ENCODE data around the gene KCNQ1. TPM values are rescaled to one million over a fixed set of nuclear protein-coding genes. Genes with fewer than 3 reads are reported as not detected.
A peak's percentile ranks its signal among the peaks of the same experiment; 100 is the strongest.

The KCNQ1 gene
- total and polyA plus RNA-seq, 2 of the 13 experiments (the other 11 are each of a cell fraction or from before 2014, with no cell fraction given) = 0.02 to 0.08 TPM

GRCh38 chr11:2420502-2421225, 24.1 kb upstream of the KCNQ1 start (continued):
- TF ChIP-seq ARHGAP35 (CRISPR knock-in tag; IDR thresholded peaks at IDR 0.05; ENCODE audit: borderline replicate concordance) (no peak), E2F5 (CRISPR knock-in tag; conservative IDR thresholded peaks at IDR 0.05) (no peak), JUN (CRISPR knock-in tag; IDR thresholded peaks at IDR 0.05) (no peak), MAX (IDR thresholded peaks at IDR 0.05) (no peak; the same call in 1 of the 2 replicates), STAT6 (CRISPR knock-in tag; IDR thresholded peaks at IDR 0.05; ENCODE audit: borderline replicate concordance) (no peak), ZNF556 (CRISPR knock-in tag; IDR thresholded peaks at IDR 0.05; ENCODE audit: borderline replicate concordance) (no peak), ZBTB33 (CRISPR knock-in tag; IDR thresholded peaks at IDR 0.05) (peak; percentile 79), ZNF18 (CRISPR knock-in tag; IDR thresholded peaks at IDR 0.05; ENCODE audit: insufficient replicate concordance) (no peak), ZFP36L2 (CRISPR knock-in tag; IDR thresholded peaks at IDR 0.05) (no peak), PHF21A (CRISPR knock-in tag; IDR thresholded peaks at IDR 0.05) (no peak), ZNF724P (CRISPR knock-in tag; IDR thresholded peaks at IDR 0.05; ENCODE audit: borderline replicate concordance) (0 out of 2 replicates have a peak, but pooled peaks have one; percentile 35), ZNF713 (CRISPR knock-in tag; IDR thresholded peaks at IDR 0.05) (no peak), NFIB (CRISPR knock-in tag; IDR thresholded peaks at IDR 0.05; ENCODE audit: borderline replicate concordance) (no peak), KAT7 (CRISPR knock-in tag; IDR thresholded peaks at IDR 0.05; ENCODE audit: borderline replicate concordance) (no peak), GPN1 (CRISPR knock-in tag; IDR thresholded peaks at IDR 0.05; ENCODE audit: borderline replicate concordance) (no peak), ZNF101 (CRISPR knock-in tag; IDR thresholded peaks at IDR 0.05; ENCODE audit: borderline replicate concordance, low read depth) (no peak), ATRX (CRISPR knock-in tag; IDR thresholded peaks at IDR 0.05; ENCODE audit: borderline replicate concordance) (no peak), ZNF496 (CRISPR knock-in tag; IDR thresholded peaks at IDR 0.05; ENCODE audit: insufficient replicate concordance) (no peak), ZNF484 (CRISPR knock-in tag; IDR thresholded peaks at IDR 0.05; ENCODE audit: borderline replicate concordance, low read depth) (no peak), ZNF691 (CRISPR knock-in tag; IDR thresholded peaks at IDR 0.05; ENCODE audit: borderline replicate concordance, low read depth) (no peak), ZKSCAN5 (CRISPR knock-in tag; IDR thresholded peaks at IDR 0.05) (no peak)

Data from HepG2 (cell line).